ENCODE measurements around the gene ERH. TPM values are rescaled to one million over a fixed set of nuclear protein-coding genes. Genes with fewer than 3 reads are reported as not detected.
A peak's percentile ranks its signal among the peaks of the same experiment; 100 is the strongest.

ERH gene
- total RNA-seq, 4 donors from 2014 or later = 52.6 to 88.0 (median 74.3) TPM

GRCh38 chr14:69366069-69366468 lies 32.0 kb downstream of the ERH start:
- H3K36me3 ChIP-seq = no peaks in the 10 kb centered on the region
- no peak overlapping the region for H3K4me3 ChIP-seq (replicated peaks in 1 of 3)
- H3K9me3 ChIP-seq = no peaks in the 10 kb centered on the region
- no peak overlapping the region for H3K27ac ChIP-seq
- no peak for DNase-seq
- H3K27me3 ChIP-seq = no peaks in the 10 kb centered on the region
- intact Hi-C loops (cut with DNase I) = no loop called here
- no peaks in the 10 kb centered on the region for H3K4me1 ChIP-seq
- no peak for TF ChIP-seq CTCF (IDR thresholded peaks at IDR 0.05)
- no peak for TF ChIP-seq POLR2A (IDR thresholded peaks at IDR 0.05)
- WGBS, 2 donors = 49 to 50% methylated on average over 3 of the region's 3 CpGs

GRCh38 chr14:69364378-69364777 lies 33.7 kb downstream of the ERH start:
- Histone ChIP-seq H3K4me3 (replicated peaks in 1 of 3) (no peak overlapping the region), H3K9me3 (no peaks in the 10 kb centered on the region), H3K27me3 (no peaks in the 10 kb centered on the region), H3K27ac (no peak overlapping the region), H3K4me1 (no peaks in the 10 kb centered on the region), H3K36me3 (no peaks in the 10 kb centered on the region)
- intact Hi-C loops (cut with DNase I) = no loop called here
- WGBS, 2 donors = 84 to 87% methylated on average over 2 of the region's 2 CpGs
- TF ChIP-seq POLR2A (IDR thresholded peaks at IDR 0.05) (no peak), CTCF (IDR thresholded peaks at IDR 0.05) (no peak)
- no peak for DNase-seq

- no peak for TF ChIP-seq POLR2A (IDR thresholded peaks at IDR 0.05)
- no peak for TF ChIP-seq CTCF (IDR thresholded peaks at IDR 0.05)
- no peaks in the 10 kb centered on the region for H3K36me3 ChIP-seq
- H3K9me3 ChIP-seq = no peaks in the 10 kb centered on the region
- no peaks in the 10 kb centered on the region for H3K4me1 ChIP-seq
- intact Hi-C loops (cut with DNase I) = no loop called here
- no peak overlapping the region for H3K27ac ChIP-seq
- no peaks in the 10 kb centered on the region for H3K27me3 ChIP-seq
- WGBS, 2 donors = 76 to 81% methylated on average over 4 of the region's 4 CpGs
- no peak overlapping the region for H3K4me3 ChIP-seq (replicated peaks in 1 of 3)
- DNase-seq = no peak
These were observed 34.1 kb downstream of the ERH start for GRCh38 chr14:69363964-69364363.

GRCh38 chr14:69363055-69363454 lies 35.0 kb downstream of the ERH start:
- TF ChIP-seq CTCF (IDR thresholded peaks at IDR 0.05) (peak in 2 of 6 experiments; percentile 25 to 35), POLR2A (IDR thresholded peaks at IDR 0.05) (no peak)
- 27 to 41% methylated on average over 9 of the region's 9 CpGs for WGBS, 2 donors
- intact Hi-C loops (cut with DNase I) = no loop called here
- no peaks in the 10 kb centered on the region for H3K4me1 ChIP-seq
- H3K36me3 ChIP-seq = no peaks in the 10 kb centered on the region
- H3K9me3 ChIP-seq = no peaks in the 10 kb centered on the region
- no peak overlapping the region for H3K27ac ChIP-seq
- H3K4me3 ChIP-seq (replicated peaks in 1 of 3) = no peak overlapping the region
- peak in 1 of 2 donors; percentile 27 for DNase-seq
- H3K27me3 ChIP-seq = no peaks in the 10 kb centered on the region

- 78 to 83% methylated on average over 7 of the region's 7 CpGs for WGBS, 2 donors
- Histone ChIP-seq H3K9me3 (no peaks in the 10 kb centered on the region), H3K27ac (no peak overlapping the region), H3K27me3 (no peaks in the 10 kb centered on the region), H3K4me3 (replicated peaks in 1 of 3) (no peak overlapping the region), H3K36me3 (no peaks in the 10 kb centered on the region), H3K4me1 (peaks cover 8 to 12% of the 10 kb centered on the region in 2 donors)
- TF ChIP-seq POLR2A (IDR thresholded peaks at IDR 0.05) (no peak), CTCF (IDR thresholded peaks at IDR 0.05) (no peak)
- no peak for DNase-seq
- intact Hi-C loops (cut with DNase I) = no loop called here
These were observed 37.5 kb downstream of the ERH start for GRCh38 chr14:69360438-69361108.

Measured in thyroid gland (tissue), 4 donors.